Daoy (cell line): ENCODE data around the gene MXI1. TPM values are rescaled to one million over a fixed set of nuclear protein-coding genes. Genes with fewer than 3 reads are reported as not detected.
"Not testable (repeated sequence)": the region's sequence is repeated elsewhere in the genome, so short reads cannot be mapped to it uniquely, and the experiment has no call there.

Source experiments
- DNase-seq: peaks from one replicate; pipeline ENCODE4 v3.0.0-alpha.2; 2015; ENCODE audit warnings: low read depth
- total RNA-seq: library from RNA; depleted of rRNA; stranded (reverse); fragments of >200 nt; shearing (Covaris generic); gene quantifications from 2 replicates; pipeline ENCODE4 v1.2.3, GENCODE V29; 2014; rRNA removed

Gene MXI1
- total RNA-seq, 1 experiment from 2014 or later, result 4.3 TPM

DNA sequence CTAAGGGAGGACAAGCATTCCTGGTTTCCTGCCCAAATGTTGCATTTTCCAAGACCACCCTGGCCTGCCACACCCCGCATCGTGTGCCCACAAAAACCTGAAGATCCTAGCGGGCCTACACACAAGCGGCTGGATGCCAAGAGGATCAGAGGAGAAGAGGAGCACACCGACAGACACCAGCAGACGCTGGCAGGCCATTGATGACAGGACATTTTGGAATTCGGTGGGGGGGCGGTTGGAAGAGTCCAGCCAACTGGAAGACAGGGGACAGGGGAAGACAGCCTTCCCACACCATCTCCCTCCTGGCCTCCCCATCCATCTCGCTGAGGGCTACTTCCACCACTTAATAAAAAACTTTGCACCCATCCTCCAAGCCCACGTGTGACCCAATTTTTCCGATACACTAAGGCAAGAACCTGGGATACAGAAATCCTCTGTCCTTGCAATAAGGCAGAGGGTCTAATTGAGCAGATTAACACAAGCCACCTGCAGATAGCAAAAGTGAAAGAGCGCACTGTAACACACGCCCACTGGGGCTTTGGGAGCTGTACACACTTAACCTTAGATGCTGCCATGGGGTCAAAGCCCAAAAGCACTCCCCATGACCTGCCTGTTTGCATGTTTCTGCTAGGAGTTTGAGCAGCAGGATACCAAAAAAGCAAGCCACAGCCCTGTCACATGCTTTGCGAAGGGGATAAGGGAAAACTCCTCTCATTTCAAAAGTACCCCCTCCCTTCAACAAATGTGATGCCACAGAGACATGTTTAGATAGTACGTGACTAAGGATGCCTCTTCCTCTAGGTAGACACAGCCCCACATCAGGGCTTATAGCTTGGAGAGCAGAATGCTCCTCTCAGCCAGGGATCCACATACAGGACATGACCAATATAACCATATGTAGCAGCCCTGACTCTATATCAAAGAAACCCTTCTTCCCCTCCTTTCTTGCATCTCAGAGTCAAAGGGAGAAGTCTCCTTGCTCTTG is 110.8 kb downstream of the MXI1 start:
- DNase-seq, result no peak

DNA sequence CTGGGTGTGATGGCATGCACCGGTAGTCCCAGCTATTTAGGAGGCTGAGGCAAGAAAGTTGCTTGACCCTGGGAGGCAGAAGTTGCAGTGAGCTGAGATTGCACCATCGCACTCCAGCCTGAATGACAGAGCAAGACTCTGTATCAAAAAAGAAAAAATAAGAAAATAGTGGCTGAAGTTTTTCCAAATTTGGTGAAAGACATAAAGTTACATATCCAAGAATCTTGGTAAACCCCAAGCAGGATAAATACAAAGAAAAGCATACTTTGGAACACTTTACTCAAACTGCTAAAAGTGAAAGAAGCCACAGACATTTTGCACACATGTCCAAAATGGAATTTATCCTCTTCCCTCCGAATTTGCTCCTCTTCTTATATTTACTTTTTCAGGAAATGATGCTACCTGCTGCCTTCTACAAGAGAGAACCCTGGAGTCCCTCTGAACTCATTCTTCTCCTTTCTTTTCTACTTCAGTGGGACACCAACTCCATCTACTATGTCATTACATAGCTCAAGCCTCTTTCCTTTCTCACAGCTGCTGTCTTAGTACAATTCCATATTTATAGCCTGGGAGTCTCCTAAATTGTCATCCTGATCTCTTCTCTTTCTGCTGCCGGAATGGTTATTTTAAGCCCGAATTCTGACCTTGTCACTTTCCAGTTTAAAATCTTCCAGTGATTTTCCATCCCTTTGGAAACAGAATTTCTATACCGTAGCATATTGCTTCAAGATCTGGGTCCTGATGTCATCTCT is 114.6 kb downstream of the MXI1 start:
- DNase-seq, result no peak

DNA sequence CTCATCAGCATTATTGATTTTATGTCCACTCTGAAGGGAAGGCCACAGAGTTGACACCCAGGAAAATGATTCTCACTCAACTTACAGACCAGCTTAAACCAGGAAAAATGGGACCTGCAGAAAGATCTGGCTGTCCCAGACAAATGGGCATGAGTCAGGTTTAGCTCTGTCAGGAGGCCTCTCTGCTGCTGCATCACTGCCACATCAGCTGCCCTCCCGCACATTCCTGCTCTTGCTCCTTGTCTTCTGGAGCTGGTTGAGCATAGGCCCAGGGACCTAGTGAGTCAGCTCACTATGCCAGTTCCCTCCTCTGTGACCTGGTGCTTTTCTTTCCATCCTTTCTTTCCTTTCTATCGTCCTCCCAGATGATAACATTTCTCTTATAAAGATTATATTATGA is 116.1 kb downstream of the MXI1 start:
- DNase-seq, result peak; percentile 83

DNA sequence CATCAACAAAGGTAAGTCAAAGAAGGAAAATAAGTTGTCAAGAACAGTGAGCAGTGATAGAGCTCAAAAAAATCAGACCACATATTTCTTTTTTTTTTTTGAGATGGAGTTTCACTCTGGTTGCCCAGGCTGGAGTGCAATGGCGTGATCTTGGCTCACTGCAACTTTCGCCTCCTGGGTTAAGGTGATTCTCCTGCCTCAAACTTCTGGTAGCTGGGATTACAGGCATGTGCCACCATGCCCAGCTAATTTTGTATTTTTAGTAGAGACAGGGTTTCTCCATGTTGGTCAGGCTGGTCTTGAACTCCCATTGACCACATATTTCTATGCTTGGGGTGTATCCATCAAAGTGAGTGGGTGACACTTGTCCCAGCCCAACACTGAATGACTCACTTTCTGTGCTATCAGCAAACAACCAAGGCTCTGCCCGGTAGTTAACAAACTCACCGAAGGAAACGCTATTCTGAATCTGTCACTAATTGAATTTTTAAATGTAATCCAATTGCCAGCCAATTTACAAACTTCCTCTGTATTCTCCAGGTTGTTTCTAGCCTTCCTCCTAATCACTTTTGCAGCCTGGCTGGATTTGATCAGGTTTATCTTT is 116.9 kb downstream of the MXI1 start:
- DNase-seq, result peak; percentile 31

DNA sequence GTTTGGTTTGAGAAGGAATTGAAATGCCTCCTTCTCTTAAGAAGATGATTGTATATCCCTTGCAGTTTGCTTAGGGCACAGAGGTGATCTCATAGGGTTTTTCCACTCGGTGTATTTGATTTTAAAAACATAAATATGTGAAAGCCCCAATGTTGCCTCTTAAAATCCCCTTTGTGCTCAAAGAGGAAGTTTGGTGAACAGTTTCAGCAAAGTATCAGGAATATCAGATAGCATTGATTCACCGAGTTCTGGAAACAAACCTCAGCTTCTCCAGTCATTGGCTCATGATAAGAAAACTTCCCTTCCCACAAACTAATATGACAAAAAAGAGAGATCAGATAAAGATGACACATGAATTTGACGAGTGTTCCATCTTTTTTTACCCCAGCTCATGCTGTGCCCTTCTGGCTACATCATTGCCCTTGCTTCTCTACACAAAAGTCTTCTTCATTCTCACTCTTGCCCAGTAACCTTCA is 117.4 kb downstream of the MXI1 start:
- DNase-seq, result no peak

DNA sequence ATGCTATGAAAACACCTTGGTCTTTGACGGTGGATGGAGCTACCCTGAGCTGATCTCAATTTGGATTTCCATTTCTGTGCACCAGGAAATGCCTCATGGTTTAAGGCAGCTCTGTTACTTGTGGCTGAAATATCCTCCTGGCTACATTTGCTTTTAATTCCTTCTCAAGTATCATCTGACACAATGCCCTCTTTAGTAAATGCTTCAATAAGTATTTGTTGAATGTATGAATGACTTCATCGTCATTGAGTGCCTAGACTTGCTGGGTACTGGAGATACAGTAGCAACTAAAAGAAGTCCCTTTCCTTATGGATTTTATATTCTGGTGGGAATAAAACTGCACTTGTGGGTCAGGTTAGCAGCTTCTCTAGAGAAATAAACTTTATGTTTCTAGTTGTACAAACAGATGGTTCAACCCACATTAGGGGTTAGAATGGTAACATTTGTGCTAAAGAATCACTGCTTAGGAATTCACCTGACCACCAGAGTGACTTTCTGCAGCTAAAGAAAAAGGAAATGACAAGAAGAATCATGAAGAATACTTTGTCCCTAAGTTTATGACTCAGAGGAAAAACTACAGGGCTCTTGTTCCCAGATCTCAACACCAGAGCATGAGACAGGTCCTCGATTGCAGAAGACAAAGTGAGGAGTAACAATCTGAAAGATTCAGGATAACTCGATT is 119.1 kb downstream of the MXI1 start:
- peak; percentile 46 for DNase-seq

DNA sequence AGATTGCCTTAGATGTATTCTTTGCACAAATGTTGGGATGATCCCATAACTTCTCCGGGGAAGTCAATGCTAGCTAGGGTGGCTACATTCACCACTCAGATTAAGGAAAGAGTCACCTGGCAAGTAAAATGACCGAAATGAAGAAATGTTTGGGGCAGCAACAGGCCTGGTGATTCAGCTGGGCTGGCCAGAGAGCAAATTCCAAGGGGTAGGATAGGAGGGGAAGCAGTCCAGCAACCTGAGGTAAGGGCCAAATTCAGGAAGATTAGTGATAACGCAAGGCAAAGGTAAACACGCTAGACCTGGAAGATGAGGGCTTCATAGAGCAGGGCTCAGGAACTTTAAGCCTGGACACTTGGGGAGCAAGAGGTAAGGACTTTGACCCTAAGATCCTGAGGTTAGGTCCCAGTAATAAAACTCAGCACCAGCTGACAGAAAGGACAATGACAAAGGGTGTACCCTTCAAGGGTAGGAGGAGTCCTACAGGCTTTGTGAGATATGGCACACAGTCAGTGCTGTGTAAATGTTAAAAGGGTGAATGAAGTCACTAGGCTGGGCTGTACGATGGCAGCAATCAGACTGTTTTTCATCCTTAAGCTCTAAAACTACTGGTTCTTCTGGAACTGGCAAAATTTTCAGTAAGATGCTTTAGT is 120.0 kb downstream of the MXI1 start:
- DNase-seq, result no peak

DNA sequence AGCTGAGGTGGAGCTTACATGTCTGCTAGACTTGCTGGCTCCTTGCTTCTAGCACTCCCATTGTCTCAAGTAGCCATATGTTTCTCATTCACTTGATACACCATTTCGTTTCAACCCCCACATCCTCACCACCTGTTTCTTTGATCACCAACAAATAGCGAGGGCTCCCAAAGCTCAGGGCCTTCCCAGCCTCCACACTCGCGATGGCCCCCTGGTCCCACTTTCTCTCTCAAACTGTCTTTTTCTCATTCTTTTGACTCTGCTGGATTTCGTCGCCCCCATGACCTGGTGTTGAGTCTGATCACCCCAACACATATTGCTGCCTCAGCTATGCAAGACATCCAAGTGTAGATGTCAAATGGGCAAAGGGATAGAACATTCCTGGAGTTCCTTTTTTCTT is 123.3 kb downstream of the MXI1 start:
- no peak for DNase-seq

DNA sequence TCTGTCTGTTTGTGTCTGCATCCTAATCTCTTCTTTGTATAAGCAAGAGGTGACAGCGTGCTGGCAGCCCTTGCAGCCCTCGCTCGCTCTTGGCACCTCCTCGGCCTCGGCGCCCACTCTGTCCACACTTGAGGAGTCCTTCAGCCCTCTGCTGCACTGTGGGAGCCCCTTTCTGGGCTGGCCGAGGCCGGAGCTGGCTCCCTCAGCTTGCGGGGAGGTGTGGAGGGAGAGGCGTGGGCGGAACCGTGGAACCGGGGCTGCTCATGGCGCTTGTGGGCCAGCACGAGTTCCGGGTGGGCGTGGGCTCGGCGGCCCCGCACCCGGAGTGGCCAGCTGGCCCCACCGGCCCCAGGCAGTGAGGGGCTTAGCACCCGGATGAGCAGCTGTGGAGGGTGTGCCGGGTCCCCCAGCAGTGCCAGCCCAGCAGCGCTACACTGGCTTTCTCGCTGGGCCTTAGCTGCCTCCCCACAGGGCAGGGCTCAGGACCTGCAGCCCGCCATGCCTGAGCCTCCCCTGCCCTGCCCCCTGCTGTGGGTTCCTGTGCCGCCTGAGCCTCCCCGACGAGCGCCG is 123.9 kb downstream of the MXI1 start:
- not testable (repeated sequence) for DNase-seq

DNA sequence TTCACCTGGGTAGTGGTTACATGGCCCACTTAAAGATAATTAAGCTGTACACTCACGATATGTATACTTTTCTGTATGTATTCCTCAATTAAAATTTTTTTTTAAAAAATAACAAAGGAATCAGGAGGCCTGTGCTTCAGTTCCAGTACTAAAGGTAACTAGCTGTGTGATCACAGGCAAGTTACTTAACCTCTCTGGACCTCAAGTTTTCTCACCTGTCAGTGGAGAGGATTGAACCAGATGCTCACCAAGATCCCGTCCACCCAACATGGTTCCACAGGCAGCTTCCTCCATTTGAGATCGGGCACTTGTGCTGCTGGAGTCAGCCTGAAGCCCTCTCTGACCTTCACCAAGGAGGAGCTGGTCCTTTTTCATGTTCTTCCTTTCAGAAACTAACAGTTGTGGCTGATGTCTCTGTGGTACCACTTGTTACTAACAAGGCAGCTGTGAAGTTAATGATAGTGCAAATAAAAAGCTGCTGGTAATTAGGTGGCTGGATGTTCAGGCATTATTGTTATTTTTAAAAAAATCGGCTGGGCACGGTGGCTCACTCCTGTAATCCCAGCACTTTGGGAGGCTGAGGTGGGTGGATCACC is 126.8 kb downstream of the MXI1 start:
- DNase-seq, result no peak

DNA sequence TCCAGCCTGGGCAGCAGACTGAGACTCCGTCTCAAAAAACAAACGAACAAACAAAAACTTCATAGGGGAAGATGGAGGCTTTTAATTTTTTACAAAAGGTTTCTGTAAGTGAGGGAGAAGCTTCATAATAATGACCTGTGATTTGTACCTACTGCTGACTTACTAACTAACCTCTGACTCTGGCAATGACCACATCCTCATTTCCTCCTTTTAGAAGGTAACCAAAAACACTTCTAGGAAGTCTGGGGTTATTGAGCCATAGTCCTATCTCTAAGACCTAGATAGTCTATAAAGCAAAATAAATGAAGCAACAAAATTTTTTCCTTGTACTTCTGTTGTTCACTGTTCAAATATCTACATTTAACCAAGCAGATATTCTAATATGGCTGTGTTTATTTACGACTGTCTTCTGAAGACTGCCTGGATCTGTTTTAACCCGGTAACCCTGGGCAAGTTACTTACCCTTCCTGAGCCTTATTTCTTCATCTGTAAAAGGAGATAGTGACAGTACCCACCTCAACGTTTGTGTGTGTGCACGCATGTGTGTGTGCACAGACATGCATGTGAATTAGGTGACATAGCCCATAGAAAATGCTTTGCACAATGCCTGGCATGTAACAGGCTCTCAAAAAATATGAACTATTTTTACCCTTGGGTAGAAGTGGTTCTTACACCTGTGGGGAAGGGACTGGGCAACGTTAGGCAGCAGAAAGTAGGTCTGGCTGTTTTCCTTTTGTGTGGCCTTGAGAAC is 128.1 kb downstream of the MXI1 start:
- DNase-seq, result no peak

DNA sequence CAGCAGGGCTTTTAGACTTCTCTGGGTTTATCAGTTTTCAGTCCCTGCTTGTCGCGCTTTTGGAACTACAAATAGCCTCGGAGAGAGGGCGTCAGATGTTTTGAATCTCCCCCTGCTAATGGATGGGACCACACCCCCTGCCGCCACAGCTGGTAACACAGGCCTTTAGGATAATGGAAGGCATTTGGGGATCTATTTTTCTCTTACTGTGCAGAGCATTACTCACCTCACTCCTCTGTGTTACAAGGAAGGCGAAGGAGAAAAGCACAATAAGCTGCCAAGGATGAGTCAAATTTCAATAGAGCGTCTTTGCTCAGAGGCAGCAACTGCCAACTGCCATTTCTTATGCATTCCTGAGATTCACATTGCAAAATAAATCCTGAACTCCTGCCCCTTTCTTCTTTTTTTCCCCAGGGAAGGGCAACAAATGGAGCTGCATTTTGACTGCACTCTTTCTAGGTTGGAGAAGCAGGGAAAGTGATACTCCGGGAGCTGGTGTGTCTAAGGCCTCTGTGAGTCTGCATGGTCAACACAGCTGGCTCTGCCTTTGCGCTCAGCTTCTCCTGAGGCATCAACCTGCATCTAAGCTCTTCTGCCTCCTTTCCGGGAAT is 128.8 kb downstream of the MXI1 start:
- peak; percentile 78 for DNase-seq

Other genes with a start within 250 kb of the MXI1 start
- gene ADD3, start 199.6 kb upstream of the MXI1 start, total RNA-seq, result 24.1 and 26.5 TPM in 2 replicates
- 5.8 and 7.5 TPM in 2 replicates for gene SMNDC1, start 97.3 kb downstream of the MXI1 start, total RNA-seq